ENCODE data around the gene FLRT3. TPM values are rescaled to one million over a fixed set of nuclear protein-coding genes. Genes with fewer than 3 reads are reported as not detected.

Gene FLRT3
- total and polyA plus RNA-seq, 2 experiments from 2014 or later = 2.4 to 3.0 TPM

DNA sequence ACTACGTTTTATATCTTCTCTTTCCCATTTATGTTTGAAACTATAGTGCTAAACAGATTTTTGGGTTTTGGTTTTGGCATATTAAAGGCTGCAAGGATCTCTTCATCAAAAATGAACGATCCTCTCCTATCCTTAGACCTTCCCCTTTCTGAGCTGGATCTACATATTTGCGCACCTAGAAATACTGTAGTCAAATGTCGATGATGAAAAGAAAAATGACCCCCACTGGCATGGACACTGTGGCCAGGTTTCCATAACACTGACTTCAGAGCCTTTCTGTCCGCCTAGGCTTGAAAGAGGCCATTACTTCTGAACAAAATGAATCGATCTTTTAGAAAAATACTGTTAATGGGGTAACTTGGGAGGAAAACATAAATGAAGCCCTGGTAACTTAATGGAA, 5.8 kb downstream of the FLRT3 start:
- in situ Hi-C loops (cut with MboI) = loop anchor here (25.0 kb wide), 2 partner anchors 906 to 1606 kb away; no protein-coding TSS in a partner anchor
- Histone ChIP-seq H3K9me2 (ENCODE audit: insufficient read depth) (no peaks in the 10 kb centered on the region), H2AFZ (no peak overlapping the region), H3K4me1 (ENCODE audit: insufficient read depth) (peaks cover 15% of the 10 kb centered on the region), H3K9ac (no peak overlapping the region), H3F3A (ENCODE audit: insufficient read depth) (no peaks in the 10 kb centered on the region), H3K79me2 (ENCODE audit: insufficient read depth) (peaks cover 8% of the 10 kb centered on the region; the same call in 1 of the 2 replicates), H3K27me3 (replicated peaks; ENCODE audit: insufficient read depth) (no peaks in the 10 kb centered on the region), H3K27ac (no peak overlapping the region), H3K36me3 (ENCODE audit: low read depth) (0 out of 2 replicates have a peak, but pooled peaks cover 3% of the 10 kb centered on the region), H3K4me2 (ENCODE audit: unreplicated experiment) (no peak overlapping the region), H4K20me1 (ENCODE audit: insufficient read depth) (no peaks in the 10 kb centered on the region), H3K9me3 (ENCODE audit: low read depth) (no peaks in the 10 kb centered on the region), H3K4me3 (no peak overlapping the region)
- no peak for TF ChIP-seq EZH2phosphoT487 (IDR thresholded peaks at IDR 0.05; ENCODE audit: insufficient read depth, low read depth)
- TF ChIP-seq EZH2 (IDR thresholded peaks at IDR 0.05; ENCODE audit: insufficient read depth, poor library complexity, severe bottlenecking) = no peak
- no peak for DNase-seq
- 90 to 93% methylated on average over 6 of the region's 6 CpGs for WGBS, 2 experiments (ENCODE audit: low coverage in 1 of 2, low lambda C conversion rate in 2 of 2, missing lambda C conversion rate in 2 of 2)

DNA sequence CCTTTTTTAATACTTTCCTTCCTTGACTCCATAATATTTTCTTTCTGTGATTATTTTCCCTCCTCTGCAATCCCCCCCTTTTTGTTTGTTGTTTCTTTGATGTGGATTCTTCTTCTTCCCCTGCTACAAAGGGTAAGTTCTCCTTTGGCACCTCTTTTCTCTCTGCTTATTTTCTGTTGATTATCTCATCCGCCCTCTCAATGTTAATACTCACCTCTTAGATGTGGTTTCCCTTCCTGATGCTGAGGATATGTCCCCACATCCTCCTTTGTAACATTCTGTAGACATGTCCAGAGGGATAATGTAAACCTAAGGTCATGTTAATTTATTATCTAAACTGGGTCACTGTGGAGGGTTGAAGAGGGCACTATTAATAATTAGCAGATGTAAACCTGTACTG, 17.7 kb downstream of the FLRT3 start:
- WGBS, 2 experiments (ENCODE audit: low coverage in 1 of 2, low lambda C conversion rate in 2 of 2, missing lambda C conversion rate in 2 of 2) = 73 to 85% methylated on average over 1 of the region's 1 CpG
- Histone ChIP-seq H3K9me2 (ENCODE audit: insufficient read depth) (no peaks in the 10 kb centered on the region), H3K27ac (no peak overlapping the region), H3K4me2 (ENCODE audit: unreplicated experiment) (no peak overlapping the region), H3F3A (ENCODE audit: insufficient read depth) (no peaks in the 10 kb centered on the region), H3K4me1 (ENCODE audit: insufficient read depth) (no peaks in the 10 kb centered on the region), H2AFZ (no peak overlapping the region), H3K4me3 (no peak overlapping the region), H3K27me3 (replicated peaks; ENCODE audit: insufficient read depth) (no peaks in the 10 kb centered on the region), H3K79me2 (ENCODE audit: insufficient read depth) (no peaks in the 10 kb centered on the region), H3K9me3 (ENCODE audit: low read depth) (no peaks in the 10 kb centered on the region), H3K36me3 (ENCODE audit: low read depth) (no peaks in the 10 kb centered on the region), H4K20me1 (ENCODE audit: insufficient read depth) (no peaks in the 10 kb centered on the region), H3K9ac (no peak overlapping the region)
- DNase-seq = no peak
- in situ Hi-C loops (cut with MboI) = no loop called here
- TF ChIP-seq EZH2 (IDR thresholded peaks at IDR 0.05; ENCODE audit: insufficient read depth, poor library complexity, severe bottlenecking) (no peak), EZH2phosphoT487 (IDR thresholded peaks at IDR 0.05; ENCODE audit: insufficient read depth, low read depth) (no peak)

DNA sequence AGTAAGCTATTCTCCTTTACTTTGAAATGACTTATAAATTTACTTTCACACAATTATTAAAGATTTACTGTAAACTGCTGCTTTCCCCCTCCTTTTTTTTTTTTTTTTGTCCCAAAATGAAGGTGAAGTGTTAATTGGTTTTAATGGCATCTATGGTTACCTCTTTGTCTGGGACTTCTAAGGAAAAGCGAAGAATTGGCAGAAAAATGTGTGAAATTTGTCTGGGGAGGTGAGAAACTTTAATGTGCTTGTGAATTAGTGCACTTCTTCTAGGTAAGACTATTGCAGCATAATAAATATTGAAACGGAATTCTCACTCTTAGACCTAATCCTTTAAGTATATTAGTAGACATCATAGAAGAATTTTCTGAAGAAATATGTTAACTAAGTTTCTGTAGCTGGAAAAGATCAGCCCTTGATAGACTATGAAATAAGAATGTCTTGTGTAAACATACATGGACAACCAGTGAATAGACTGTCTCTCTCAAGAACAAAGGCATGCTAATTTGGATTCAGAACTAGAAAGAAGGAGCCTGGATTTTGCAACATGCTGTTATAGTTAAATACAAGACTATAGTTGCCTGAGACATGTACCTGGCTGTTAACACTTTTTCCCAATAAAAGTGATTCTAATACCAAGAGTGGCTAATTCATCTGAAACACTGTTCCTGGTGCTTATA, 23.9 kb downstream of the FLRT3 start:
- no peak for TF ChIP-seq EZH2 (IDR thresholded peaks at IDR 0.05; ENCODE audit: insufficient read depth, poor library complexity, severe bottlenecking)
- no peak for TF ChIP-seq EZH2phosphoT487 (IDR thresholded peaks at IDR 0.05; ENCODE audit: insufficient read depth, low read depth)
- no peaks in the 10 kb centered on the region for H3K9me3 ChIP-seq (ENCODE audit: low read depth)
- DNase-seq = no peak
- no peaks in the 10 kb centered on the region for H3K27me3 ChIP-seq (replicated peaks; ENCODE audit: insufficient read depth)
- in situ Hi-C loops (cut with MboI) = no loop called here
- WGBS, 2 experiments (ENCODE audit: low coverage in 1 of 2, low lambda C conversion rate in 2 of 2, missing lambda C conversion rate in 2 of 2) = 55 to 76% methylated on average over 2 of the region's 2 CpGs
- no peaks in the 10 kb centered on the region for H3F3A ChIP-seq (ENCODE audit: insufficient read depth)
- no peak overlapping the region for H3K9ac ChIP-seq
- H4K20me1 ChIP-seq (ENCODE audit: insufficient read depth) = no peaks in the 10 kb centered on the region
- H3K27ac ChIP-seq = no peak overlapping the region
- no peaks in the 10 kb centered on the region for H3K79me2 ChIP-seq (ENCODE audit: insufficient read depth)
- no peak overlapping the region for H3K4me3 ChIP-seq
- no peaks in the 10 kb centered on the region for H3K4me1 ChIP-seq (ENCODE audit: insufficient read depth)
- H3K4me2 ChIP-seq (ENCODE audit: unreplicated experiment) = no peak overlapping the region
- H2AFZ ChIP-seq = no peak overlapping the region
- no peaks in the 10 kb centered on the region for H3K9me2 ChIP-seq (ENCODE audit: insufficient read depth)
- H3K36me3 ChIP-seq (ENCODE audit: low read depth) = no peaks in the 10 kb centered on the region

DNA sequence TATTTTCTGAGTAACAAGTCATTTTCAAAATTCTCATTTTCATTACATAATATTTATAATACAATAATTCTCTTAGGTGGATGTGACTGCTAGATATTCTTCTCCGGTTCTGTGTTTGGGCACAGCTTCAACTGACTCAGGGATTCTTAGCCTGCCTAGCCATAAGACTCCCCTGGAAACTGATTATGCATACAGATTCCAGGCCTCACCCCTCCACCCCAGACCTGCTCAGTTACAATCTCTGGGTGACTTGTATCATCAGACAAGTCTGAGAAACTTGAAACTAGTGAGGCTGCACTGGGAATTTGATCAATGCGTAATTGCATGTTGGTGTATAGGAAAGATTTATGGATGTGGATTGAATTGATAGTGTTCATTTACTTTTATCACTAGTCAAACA, 25.4 kb downstream of the FLRT3 start:
- no peak overlapping the region for H3K27ac ChIP-seq
- 94 to 97% methylated on average over 2 of the region's 2 CpGs for WGBS, 2 experiments (ENCODE audit: low coverage in 1 of 2, low lambda C conversion rate in 2 of 2, missing lambda C conversion rate in 2 of 2)
- H3K4me3 ChIP-seq = no peak overlapping the region
- no peaks in the 10 kb centered on the region for H3K9me3 ChIP-seq (ENCODE audit: low read depth)
- H3K9me2 ChIP-seq (ENCODE audit: insufficient read depth) = no peaks in the 10 kb centered on the region
- H3K4me2 ChIP-seq (ENCODE audit: unreplicated experiment) = no peak overlapping the region
- in situ Hi-C loops (cut with MboI) = no loop called here
- no peaks in the 10 kb centered on the region for H3K4me1 ChIP-seq (ENCODE audit: insufficient read depth)
- H4K20me1 ChIP-seq (ENCODE audit: insufficient read depth) = no peaks in the 10 kb centered on the region
- no peaks in the 10 kb centered on the region for H3K36me3 ChIP-seq (ENCODE audit: low read depth)
- TF ChIP-seq EZH2phosphoT487 (IDR thresholded peaks at IDR 0.05; ENCODE audit: insufficient read depth, low read depth) = no peak
- no peak for TF ChIP-seq EZH2 (IDR thresholded peaks at IDR 0.05; ENCODE audit: insufficient read depth, poor library complexity, severe bottlenecking)
- no peaks in the 10 kb centered on the region for H3K27me3 ChIP-seq (replicated peaks; ENCODE audit: insufficient read depth)
- no peaks in the 10 kb centered on the region for H3K79me2 ChIP-seq (ENCODE audit: insufficient read depth)
- no peak overlapping the region for H3K9ac ChIP-seq
- H2AFZ ChIP-seq = no peak overlapping the region
- no peaks in the 10 kb centered on the region for H3F3A ChIP-seq (ENCODE audit: insufficient read depth)
- DNase-seq = no peak
